H9 (cell line): ENCODE measurements around the gene RPL23. TPM values are rescaled to one million over a fixed set of nuclear protein-coding genes. Genes with fewer than 3 reads are reported as not detected.

Experiments used
- DNase-seq: peaks from one replicate; pipeline ENCODE4 v3.0.0-alpha.2; 2017
- H2AFZ ChIP-seq: one replicate; pipeline ENCODE4 v1.6.1; 2013; ENCODE audit warnings: mild to moderate bottlenecking, low read length, control low read depth, moderate library complexity
- H2AK5ac ChIP-seq: 2 replicates; pipeline ENCODE4 v1.6.1; 2013; ENCODE audit warnings: low read length, control low read depth, mixed read lengths; ENCODE audit not compliant: insufficient read length
- H2BK120ac ChIP-seq: one replicate; pipeline ENCODE4 v1.6.1; 2013; ENCODE audit warnings: low read depth, mild to moderate bottlenecking, low read length, control low read depth, inconsistent platforms; ENCODE audit not compliant: poor library complexity, severe bottlenecking
- H2BK12ac ChIP-seq: 2 replicates; pipeline ENCODE4 v1.6.1; 2013; ENCODE audit warnings: low read length, control low read depth, mixed read lengths, low read depth; ENCODE audit not compliant: insufficient read length
- H2BK15ac ChIP-seq: 2 replicates; pipeline ENCODE4 v1.6.1; 2013; ENCODE audit warnings: low read depth, low read length, control low read depth
- H2BK20ac ChIP-seq: one replicate; pipeline ENCODE4 v1.6.1; 2013; ENCODE audit warnings: low read depth, mild to moderate bottlenecking, low read length, control low read depth, inconsistent platforms; ENCODE audit not compliant: poor library complexity, severe bottlenecking
- H2BK5ac ChIP-seq: 2 replicates; pipeline ENCODE4 v1.6.1; 2013; ENCODE audit warnings: low read length, control low read depth, mixed read lengths; ENCODE audit not compliant: insufficient read length
- H3K14ac ChIP-seq: 2 replicates; pipeline ENCODE4 v1.6.1; 2013; ENCODE audit warnings: low read length, control low read depth; ENCODE audit not compliant: insufficient read depth
- H3K18ac ChIP-seq: 2 replicates; pipeline ENCODE4 v1.6.1; 2013; ENCODE audit warnings: low read depth, mild to moderate bottlenecking, mixed read lengths, low read length, control low read depth; ENCODE audit not compliant: insufficient read length
- H3K23ac ChIP-seq: 2 replicates; pipeline ENCODE4 v1.6.1; 2013; ENCODE audit warnings: low read length, control low read depth, mixed read lengths, low read depth; ENCODE audit not compliant: insufficient read length
- H3K23me2 ChIP-seq: 2 replicates; pipeline ENCODE4 v1.6.1; 2013; ENCODE audit warnings: low read depth, mild to moderate bottlenecking, mixed read lengths, low read length, control low read depth; ENCODE audit not compliant: insufficient read length, poor library complexity, severe bottlenecking
- H3K27ac ChIP-seq: 2 replicates; pipeline ENCODE4 v1.5.1; 2013; ENCODE audit warnings: low read length, control low read depth, mixed read lengths, low read depth; ENCODE audit not compliant: insufficient read length
- H3K27me3 ChIP-seq: 2 replicates; pipeline ENCODE4 v1.6.1; 2013; ENCODE audit warnings: low read length, control low read depth, inconsistent platforms; ENCODE audit not compliant: insufficient read depth
- H3K4ac ChIP-seq: 2 replicates; pipeline ENCODE4 v1.6.1; 2013; ENCODE audit warnings: low read depth, mild to moderate bottlenecking, control low read depth, inconsistent platforms, low read length, moderate library complexity
- H3K4me1 ChIP-seq: 2 replicates; pipeline ENCODE4 v1.6.1; 2013; ENCODE audit warnings: low read length, control low read depth, inconsistent platforms; ENCODE audit not compliant: insufficient read depth
- H3K4me2 ChIP-seq: 2 replicates; pipeline ENCODE4 v1.6.1; 2013; ENCODE audit warnings: low read length, control low read depth, mixed read lengths; ENCODE audit not compliant: insufficient read length, insufficient read depth
- H3K56ac ChIP-seq: 2 replicates; pipeline ENCODE4 v1.6.1; 2013; ENCODE audit warnings: low read depth, mild to moderate bottlenecking, mixed read lengths, low read length, control low read depth; ENCODE audit not compliant: insufficient read length
- H3K79me1 ChIP-seq: 2 replicates; pipeline ENCODE4 v1.6.1; 2013; ENCODE audit warnings: low read depth, mild to moderate bottlenecking, moderate library complexity, low read length, control low read depth, inconsistent platforms; ENCODE audit not compliant: insufficient read depth, poor library complexity, severe bottlenecking
- H3K79me2 ChIP-seq: 2 replicates; pipeline ENCODE4 v1.6.1; 2013; ENCODE audit warnings: low read length, control low read depth, inconsistent platforms; ENCODE audit not compliant: insufficient read depth
- H3K9ac ChIP-seq: 2 replicates; pipeline ENCODE4 v1.6.1; 2013; ENCODE audit warnings: low read length, control low read depth, mixed read lengths; ENCODE audit not compliant: insufficient read length; ENCODE audit errors: extremely low read depth
- H3K9me3 ChIP-seq: one replicate; pipeline ENCODE4 v1.6.1; 2013; ENCODE audit warnings: low read depth, low read length, inconsistent platforms; ENCODE audit not compliant: control insufficient read depth
- H3T11ph ChIP-seq: one replicate; pipeline ENCODE4 v1.6.1; 2013; ENCODE audit warnings: mild to moderate bottlenecking, low read length, control low read depth, inconsistent platforms
- H4K20me1 ChIP-seq: one replicate; pipeline ENCODE4 v1.6.1; 2013; ENCODE audit not compliant: control insufficient read depth, insufficient read length, insufficient read depth
- H4K5ac ChIP-seq: 2 replicates; pipeline ENCODE4 v1.6.1; 2013; ENCODE audit warnings: low read depth, mild to moderate bottlenecking, mixed read lengths, low read length, control low read depth; ENCODE audit not compliant: insufficient read length
- H4K8ac ChIP-seq: replicated peaks from 2 replicates; pipeline ENCODE4 v1.6.1; 2013; ENCODE audit warnings: low read length, control low read depth, mixed read lengths, low read depth; ENCODE audit not compliant: insufficient read length
- H4K91ac ChIP-seq: 2 replicates; pipeline ENCODE4 v1.6.1; 2013; ENCODE audit warnings: low read depth, mild to moderate bottlenecking, moderate library complexity, mixed read lengths, low read length, control low read depth; ENCODE audit not compliant: insufficient read length
- H3K27ac Mint-ChIP-seq, 3 experiments: 2 replicates in 2 of 3; 3 replicates in 1 of 3; pipeline ENCODE4 v1.8.0; 2020 to 2021; ENCODE audit warnings: mixed read lengths in 3 of 3, mild to moderate bottlenecking in 1 of 3, moderate library complexity in 1 of 3
- H3K27me3 Mint-ChIP-seq: 2 replicates; pipeline ENCODE4 v1.8.0; 2021; ENCODE audit warnings: low read depth, mild to moderate bottlenecking, moderate library complexity, mixed read lengths
- H3K36me3 Mint-ChIP-seq, 3 experiments: 2 replicates in 2 of 3; 3 replicates in 1 of 3; pipeline ENCODE4 v1.8.0; 2020 to 2021; ENCODE audit warnings: low read depth in 3 of 3, mixed read lengths in 3 of 3; ENCODE audit not compliant: insufficient read depth in 1 of 3
- H3K4me1 Mint-ChIP-seq, 2 experiments: 2 replicates each; pipeline ENCODE4 v1.8.0; 2020; ENCODE audit warnings: mixed read lengths in 2 of 2
- H3K4me3 Mint-ChIP-seq, 2 experiments: 2 replicates in 1 of 2; 3 replicates in 1 of 2; pipeline ENCODE4 v1.8.0; 2020 to 2021; ENCODE audit warnings: mild to moderate bottlenecking in 2 of 2, mixed read lengths in 2 of 2, moderate library complexity in 1 of 2
- H3K9me3 Mint-ChIP-seq, 2 experiments: 2 replicates in 1 of 2; 3 replicates in 1 of 2; pipeline ENCODE4 v1.8.0; 2020; ENCODE audit warnings: mild to moderate bottlenecking in 2 of 2, mixed read lengths in 2 of 2, moderate library complexity in 1 of 2
- WGBS: extraction: QIAGEN DNeasy Blood & Tissue Kit; methylation state at CpG from one replicate; pipeline ENCODE4 v1.1.7; 2013; ENCODE audit warnings: missing lambda C conversion rate, low lambda C conversion rate, mixed read lengths; ENCODE audit not compliant: insufficient read length; ENCODE audit errors: extremely low coverage; 5-methylcytosine and 5-hydroxymethylcytosine counted together
- total RNA-seq: library from RNA; stranded (reverse); gene quantifications from 2 replicates; pipeline ENCODE4 v1.2.1, GENCODE V29; 2021
- TF ChIP-seq, protein P1 (sequence below): fragments of 200-600 bp; sonication (generic); conservative IDR thresholded peaks from 3 replicates; pipeline ENCODE4 v1.8.0; 2021; ENCODE audit warnings: antibody characterized with exemption, mild to moderate bottlenecking

Gene RPL23
- total RNA-seq, 1 experiment from 2014 or later, result 2,084 TPM

GRCh38 chr17:38891441-38891840, 37.9 kb upstream of the RPL23 start:
- Mint-ChIP-seq H3K27ac (peak overlapping the region in 2 of 3 experiments; percentile 84 to 85; a peak in 4 of 7 replicates), H3K36me3 (peaks cover 2 to 47% (median 40%) of the 10 kb centered on the region in 3 experiments; a peak in 5 of 7 replicates), H3K27me3 (no peaks in the 10 kb centered on the region), H3K4me1 (peaks cover 10 to 21% of the 10 kb centered on the region in 2 experiments), H3K9me3 (no peaks in the 10 kb centered on the region), H3K4me3 (no peak overlapping the region)
- no CpG with 5 or more reads among the region's 8 CpGs for WGBS
- Histone ChIP-seq H3K56ac (no peak overlapping the region), H3K79me1 (no peaks in the 10 kb centered on the region), H2BK15ac (no peak overlapping the region), H3K79me2 (peaks cover 2% of the 10 kb centered on the region; the same call in 1 of the 2 replicates), H3K4me2 (no peak overlapping the region), H4K5ac (no peak overlapping the region), H2AK5ac (no peak overlapping the region), H3K23ac (no peak overlapping the region), H2BK120ac (no peak overlapping the region), H2AFZ (no peak overlapping the region), H3K23me2 (no peaks in the 10 kb centered on the region), H2BK20ac (no peak overlapping the region), H2BK5ac (no peak overlapping the region), H2BK12ac (no peak overlapping the region), H3K27ac (no peak overlapping the region), H3T11ph (no peak overlapping the region), H3K9me3 (no peaks in the 10 kb centered on the region), H3K9ac (no peak overlapping the region), H4K20me1 (peaks cover 2% of the 10 kb centered on the region), H4K91ac (no peak overlapping the region), H3K27me3 (no peaks in the 10 kb centered on the region), H3K4me1 (no peaks in the 10 kb centered on the region), H3K4ac (no peak overlapping the region), H4K8ac (no peak overlapping the region), H3K18ac (no peak overlapping the region), H3K14ac (no peak overlapping the region)
- TF ChIP-seq, protein P1, sequence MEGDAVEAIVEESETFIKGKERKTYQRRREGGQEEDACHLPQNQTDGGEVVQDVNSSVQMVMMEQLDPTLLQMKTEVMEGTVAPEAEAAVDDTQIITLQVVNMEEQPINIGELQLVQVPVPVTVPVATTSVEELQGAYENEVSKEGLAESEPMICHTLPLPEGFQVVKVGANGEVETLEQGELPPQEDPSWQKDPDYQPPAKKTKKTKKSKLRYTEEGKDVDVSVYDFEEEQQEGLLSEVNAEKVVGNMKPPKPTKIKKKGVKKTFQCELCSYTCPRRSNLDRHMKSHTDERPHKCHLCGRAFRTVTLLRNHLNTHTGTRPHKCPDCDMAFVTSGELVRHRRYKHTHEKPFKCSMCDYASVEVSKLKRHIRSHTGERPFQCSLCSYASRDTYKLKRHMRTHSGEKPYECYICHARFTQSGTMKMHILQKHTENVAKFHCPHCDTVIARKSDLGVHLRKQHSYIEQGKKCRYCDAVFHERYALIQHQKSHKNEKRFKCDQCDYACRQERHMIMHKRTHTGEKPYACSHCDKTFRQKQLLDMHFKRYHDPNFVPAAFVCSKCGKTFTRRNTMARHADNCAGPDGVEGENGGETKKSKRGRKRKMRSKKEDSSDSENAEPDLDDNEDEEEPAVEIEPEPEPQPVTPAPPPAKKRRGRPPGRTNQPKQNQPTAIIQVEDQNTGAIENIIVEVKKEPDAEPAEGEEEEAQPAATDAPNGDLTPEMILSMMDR, result no peak
- DNase-seq, result no peak
